Cardiac muscle cell (in vitro differentiated cells and primary cell): ENCODE data around the gene GMPPA. TPM values are rescaled to one million over a fixed set of nuclear protein-coding genes. Genes with fewer than 3 reads are reported as not detected.

Experiments used
- DNase-seq, 2 donors: peaks; one replicate each; pipeline versions ENCODE4 v3.0.0 to v3.0.0-alpha.2; 2010 to 2017; ENCODE audit warnings: low read depth in 1 of 2, low spot score in 1 of 2
- H3K27ac ChIP-seq: fragments of 200-600 bp; sonication (generic); 2 replicates; pipeline ENCODE4 v1.5.1; 2016
- H3K27me3 ChIP-seq: fragments of 200-600 bp; sonication (generic); 2 replicates; pipeline ENCODE4 v1.6.0; 2016; ENCODE audit warnings: control low read depth
- H3K36me3 ChIP-seq: fragments of 200-600 bp; sonication (generic); 2 replicates; pipeline ENCODE4 v1.5.1; 2016; ENCODE audit warnings: control low read depth
- H3K4me1 ChIP-seq: fragments of 200-600 bp; sonication (generic); 2 replicates; pipeline ENCODE4 v1.8.1; 2017; ENCODE audit warnings: low read depth, mild to moderate bottlenecking, mixed run types
- H3K4me3 ChIP-seq: fragments of 200-600 bp; sonication (generic); 2 replicates; pipeline ENCODE4 v1.5.1; 2016; ENCODE audit warnings: mild to moderate bottlenecking
- H3K9me3 ChIP-seq: fragments of 200-600 bp; sonication (generic); 2 replicates; pipeline ENCODE4 v1.5.1; 2017; ENCODE audit warnings: low read depth, mild to moderate bottlenecking, control low read depth
- CTCF ChIP-seq: IDR thresholded peaks from 2 replicates; pipeline ENCODE4 v1.5.1; 2012; ENCODE audit warnings: low read depth, mild to moderate bottlenecking, low read length
- polyA plus RNA-seq: library from polyadenylated mRNA; unstranded; fragments of >200 nt; fragmentation: Nextera tagmentation; extraction: Ambion mirVana; gene quantifications from 2 replicates; pipeline ENCODE4 v1.2.1, GENCODE V29; 2016
- total RNA-seq: library from RNA; depleted of rRNA; stranded (reverse); fragments of >200 nt; gene quantifications from 2 replicates; pipeline ENCODE4 v1.2.3, GENCODE V29; 2016

Gene GMPPA
- total and polyA plus RNA-seq, 2 experiments from 2014 or later, result 35.0 to 67.5 TPM

- no peak overlapping the region for H3K4me3 ChIP-seq
- no peak overlapping the region for H3K27ac ChIP-seq
- no peak for TF ChIP-seq CTCF
- no peak for DNase-seq
- peaks cover 22% of the 10 kb centered on the region for H3K4me1 ChIP-seq
- H3K36me3 ChIP-seq, result no peaks in the 10 kb centered on the region
- H3K9me3 ChIP-seq, result no peaks in the 10 kb centered on the region
- no peaks in the 10 kb centered on the region for H3K27me3 ChIP-seq
These were observed 7.6 kb downstream of the GMPPA start for GRCh38 chr2:219506153-219506801.

GRCh38 chr2:219506802-219507526 lies 8.3 kb downstream of the GMPPA start:
- H3K9me3 ChIP-seq, result no peaks in the 10 kb centered on the region
- no peaks in the 10 kb centered on the region for H3K36me3 ChIP-seq
- no peak overlapping the region for H3K27ac ChIP-seq
- TF ChIP-seq CTCF, result no peak
- no peak for DNase-seq
- no peak overlapping the region for H3K4me3 ChIP-seq
- H3K27me3 ChIP-seq, result no peaks in the 10 kb centered on the region
- peaks cover 26% of the 10 kb centered on the region for H3K4me1 ChIP-seq

- TF ChIP-seq CTCF, result no peak
- DNase-seq, result peak in 1 of 2 donors; percentile 9
- Histone ChIP-seq H3K27me3 (no peaks in the 10 kb centered on the region), H3K36me3 (no peaks in the 10 kb centered on the region), H3K4me1 (peaks cover 34% of the 10 kb centered on the region), H3K9me3 (no peaks in the 10 kb centered on the region), H3K4me3 (no peak overlapping the region), H3K27ac (no peak overlapping the region)
These were observed 9.1 kb downstream of the GMPPA start for GRCh38 chr2:219507581-219508443.

- H3K27me3 ChIP-seq, result no peaks in the 10 kb centered on the region
- DNase-seq, result no peak
- no peaks in the 10 kb centered on the region for H3K9me3 ChIP-seq
- no peak overlapping the region for H3K4me3 ChIP-seq
- H3K4me1 ChIP-seq, result peaks cover 40% of the 10 kb centered on the region
- H3K36me3 ChIP-seq, result no peaks in the 10 kb centered on the region
- no peak for TF ChIP-seq CTCF
- no peak overlapping the region for H3K27ac ChIP-seq
These were observed 9.7 kb downstream of the GMPPA start for GRCh38 chr2:219508444-219508734.

- Histone ChIP-seq H3K27me3 (no peaks in the 10 kb centered on the region), H3K9me3 (no peaks in the 10 kb centered on the region), H3K36me3 (no peaks in the 10 kb centered on the region), H3K4me1 (peaks cover 48% of the 10 kb centered on the region), H3K4me3 (no peak overlapping the region), H3K27ac (no peak overlapping the region)
- peak in 1 of 2 donors; percentile 11 for DNase-seq
- TF ChIP-seq CTCF, result no peak
These were observed 10.5 kb downstream of the GMPPA start for GRCh38 chr2:219508971-219509779.
